Fibroblast of pulmonary artery (primary cell): ENCODE data around the gene TMEM187.
"Not testable (repeated sequence)": the region's sequence is repeated elsewhere in the genome, so short reads cannot be mapped to it uniquely, and the experiment has no call there.

Source experiments
- DNase-seq: peaks from one replicate; pipeline ENCODE4 v3.0.0-alpha.2; 2010; ENCODE audit warnings: low read depth
- H3K4me3 ChIP-seq: replicated peaks from 2 replicates; pipeline ENCODE4 v1.5.1; 2011; ENCODE audit warnings: low read depth, mild to moderate bottlenecking, control low read depth, low read length, moderate library complexity
- TF ChIP-seq, protein P1 (sequence below): IDR thresholded peaks from 2 replicates; pipeline ENCODE4 v1.5.1; 2011; ENCODE audit warnings: mild to moderate bottlenecking, control low read depth, low read length, inconsistent platforms; ENCODE audit errors: missing control alignments

Gene TMEM187

DNA sequence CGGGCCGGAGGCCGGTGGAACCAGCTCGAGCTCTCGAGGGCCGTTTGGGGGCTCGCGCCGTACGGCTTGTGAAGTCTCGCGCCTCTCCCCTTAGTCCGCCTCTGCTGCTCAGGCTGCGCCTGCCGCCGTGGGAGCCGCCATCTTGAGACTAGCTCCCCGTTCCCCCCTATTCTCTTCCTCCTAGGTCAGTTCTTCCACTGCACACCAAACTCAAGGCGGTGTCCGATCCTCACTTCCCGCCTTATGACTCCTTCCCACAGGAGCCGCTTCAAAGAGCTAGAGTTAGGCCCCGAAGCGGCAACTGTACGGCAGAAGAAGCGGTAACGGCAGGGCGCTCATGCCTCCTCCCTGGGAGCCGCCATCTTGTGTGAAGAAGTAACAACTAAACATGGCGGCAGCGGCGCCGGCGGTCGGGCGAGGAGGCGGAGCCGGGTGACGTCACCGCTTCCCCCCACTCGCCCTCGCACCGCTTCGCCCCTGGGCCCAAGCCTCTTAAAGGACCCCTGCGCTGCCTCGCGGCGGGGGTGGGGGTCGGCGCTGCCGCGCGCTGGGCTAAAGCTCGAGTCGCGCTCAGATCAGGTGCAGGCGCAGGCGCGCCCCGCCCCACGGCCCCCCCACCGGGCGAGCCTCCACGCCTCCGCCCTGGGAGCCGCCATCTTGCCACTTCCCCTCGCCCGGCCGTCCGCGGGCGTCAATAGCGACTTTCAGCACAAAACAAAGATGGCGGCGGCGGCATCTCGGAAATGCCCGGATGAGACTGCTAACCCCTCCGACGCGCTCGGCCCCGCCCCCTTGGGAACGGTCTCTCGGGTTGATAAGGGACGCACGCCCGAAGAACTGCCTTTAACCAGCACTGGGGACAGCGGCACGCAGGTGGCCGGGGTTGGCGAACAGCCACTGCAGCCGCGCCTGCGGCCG lies 845 bp upstream of the TMEM187 start, which contains the start of gene HCFC1:
Gene HCFC1 (minus strand): TSS at position 369 of the 918 bp plus-strand sequence. CDS start 978 bp downstream, outside the sequence.
- TF ChIP-seq, protein P1, sequence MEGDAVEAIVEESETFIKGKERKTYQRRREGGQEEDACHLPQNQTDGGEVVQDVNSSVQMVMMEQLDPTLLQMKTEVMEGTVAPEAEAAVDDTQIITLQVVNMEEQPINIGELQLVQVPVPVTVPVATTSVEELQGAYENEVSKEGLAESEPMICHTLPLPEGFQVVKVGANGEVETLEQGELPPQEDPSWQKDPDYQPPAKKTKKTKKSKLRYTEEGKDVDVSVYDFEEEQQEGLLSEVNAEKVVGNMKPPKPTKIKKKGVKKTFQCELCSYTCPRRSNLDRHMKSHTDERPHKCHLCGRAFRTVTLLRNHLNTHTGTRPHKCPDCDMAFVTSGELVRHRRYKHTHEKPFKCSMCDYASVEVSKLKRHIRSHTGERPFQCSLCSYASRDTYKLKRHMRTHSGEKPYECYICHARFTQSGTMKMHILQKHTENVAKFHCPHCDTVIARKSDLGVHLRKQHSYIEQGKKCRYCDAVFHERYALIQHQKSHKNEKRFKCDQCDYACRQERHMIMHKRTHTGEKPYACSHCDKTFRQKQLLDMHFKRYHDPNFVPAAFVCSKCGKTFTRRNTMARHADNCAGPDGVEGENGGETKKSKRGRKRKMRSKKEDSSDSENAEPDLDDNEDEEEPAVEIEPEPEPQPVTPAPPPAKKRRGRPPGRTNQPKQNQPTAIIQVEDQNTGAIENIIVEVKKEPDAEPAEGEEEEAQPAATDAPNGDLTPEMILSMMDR, result no peak
- peak; percentile 87 for DNase-seq
- H3K4me3 ChIP-seq, result peak within 1 kb of the TSS; percentile 89

DNA sequence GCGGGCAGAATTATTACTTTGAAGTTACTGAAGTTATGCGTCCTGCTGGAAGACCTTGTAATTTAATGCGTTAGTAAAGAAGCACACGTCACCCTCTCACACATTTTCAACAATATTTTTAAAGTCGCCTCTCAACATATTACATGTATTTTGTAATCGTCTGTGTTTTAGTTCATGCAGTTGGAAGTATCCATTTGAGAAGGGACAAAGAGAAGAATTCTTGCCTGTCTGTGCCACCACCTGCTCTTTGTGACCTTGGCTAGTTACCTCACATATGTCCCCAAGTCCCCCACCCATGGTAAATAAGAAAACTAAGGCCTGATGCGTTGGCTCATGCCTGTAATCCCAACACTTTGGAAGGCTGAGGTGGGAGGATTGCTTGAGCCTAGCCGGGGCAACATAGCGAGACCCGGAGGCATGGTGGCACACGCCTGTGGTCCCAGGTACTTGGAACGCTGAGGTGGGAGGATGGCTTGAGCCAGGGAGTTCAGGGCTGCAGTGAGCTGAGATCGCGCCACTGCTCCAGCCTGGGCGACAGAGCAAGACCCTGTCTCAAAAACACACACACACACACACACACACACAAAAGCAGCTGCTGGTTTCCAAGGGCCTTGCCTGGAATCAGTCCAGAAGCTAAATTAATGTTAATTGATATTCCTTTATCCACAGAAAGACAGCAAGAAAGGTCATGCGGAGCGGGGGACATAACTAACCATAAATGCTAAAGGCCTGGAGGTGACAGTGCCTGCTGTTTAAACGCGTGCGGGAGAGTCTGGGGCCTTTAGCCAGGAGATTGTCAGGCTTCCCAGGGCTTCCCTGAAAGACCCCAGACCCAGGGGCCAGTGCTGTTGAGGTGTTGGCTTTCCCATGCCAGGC lies 811 bp downstream of the TMEM187 start:
- H3K4me3 ChIP-seq, result peak overlapping the region; percentile 89
- no peak for DNase-seq
- TF ChIP-seq, protein P1, result no peak

DNA sequence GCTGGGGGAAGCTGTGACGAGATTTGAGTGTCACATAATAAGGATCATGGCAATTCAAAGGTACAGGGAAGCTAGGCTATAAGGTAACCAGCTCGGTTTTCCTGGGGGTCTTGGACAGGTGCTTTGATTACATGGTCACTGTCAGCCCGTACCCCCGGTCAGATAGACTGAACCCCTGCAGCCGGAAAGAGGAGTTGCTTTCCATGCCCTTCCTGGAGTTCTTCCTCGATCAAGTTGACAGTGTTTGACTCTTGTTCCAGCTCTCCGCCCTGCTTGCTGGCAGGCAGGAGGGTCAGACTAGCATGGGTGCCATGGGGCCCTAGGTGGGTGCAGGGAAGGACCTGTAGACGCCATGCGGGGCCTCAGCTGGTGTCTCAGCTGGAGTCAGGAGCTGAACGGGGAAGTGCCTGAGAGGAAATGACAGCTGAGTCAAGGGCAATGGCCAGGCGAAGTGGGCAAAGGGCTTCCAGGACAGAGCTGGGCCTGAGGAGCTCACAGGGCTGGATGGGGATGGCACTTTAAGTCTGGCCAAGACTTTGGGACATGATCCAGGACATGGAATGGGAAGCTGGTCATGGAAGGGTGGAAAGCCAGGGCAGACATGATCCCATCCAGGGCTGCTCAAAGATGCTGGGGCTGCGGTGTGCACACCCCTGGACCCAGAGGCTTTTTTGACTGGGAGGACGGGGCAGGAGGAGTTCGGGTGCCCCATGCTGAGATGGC lies 1.6 kb downstream of the TMEM187 start:
- TF ChIP-seq, protein P1, result no peak
- DNase-seq, result no peak
- peak overlapping the region; percentile 89 for H3K4me3 ChIP-seq

DNA sequence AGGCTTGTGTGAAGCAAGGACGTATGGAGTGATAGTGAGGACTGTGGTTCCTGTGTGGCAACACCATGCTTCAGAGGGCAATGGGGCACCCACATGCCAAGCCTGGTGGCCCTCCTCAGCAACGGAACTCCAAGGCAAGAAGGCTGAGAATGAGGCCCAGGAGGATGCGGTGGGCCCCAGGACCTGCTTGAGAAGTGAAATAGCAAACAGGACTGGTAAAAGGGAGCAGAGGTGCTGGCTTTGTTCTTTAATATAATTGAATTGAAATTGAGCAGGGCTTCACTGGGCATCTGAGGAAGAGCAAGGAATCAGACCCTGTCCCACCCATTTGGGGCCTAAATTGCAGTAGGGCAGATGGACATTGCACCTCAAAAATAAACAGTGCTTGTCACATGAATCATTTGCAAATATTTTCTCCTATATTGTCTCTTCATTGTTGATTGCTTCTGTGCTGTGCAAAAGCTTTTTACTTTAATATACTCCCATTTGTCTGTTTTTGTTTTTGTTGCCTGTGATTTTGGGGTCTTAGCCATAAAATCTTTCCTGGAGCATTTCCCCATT lies 2.3 kb downstream of the TMEM187 start:
- H3K4me3 ChIP-seq, result no peak overlapping the region
- TF ChIP-seq, protein P1, result no peak
- DNase-seq, result no peak

DNA sequence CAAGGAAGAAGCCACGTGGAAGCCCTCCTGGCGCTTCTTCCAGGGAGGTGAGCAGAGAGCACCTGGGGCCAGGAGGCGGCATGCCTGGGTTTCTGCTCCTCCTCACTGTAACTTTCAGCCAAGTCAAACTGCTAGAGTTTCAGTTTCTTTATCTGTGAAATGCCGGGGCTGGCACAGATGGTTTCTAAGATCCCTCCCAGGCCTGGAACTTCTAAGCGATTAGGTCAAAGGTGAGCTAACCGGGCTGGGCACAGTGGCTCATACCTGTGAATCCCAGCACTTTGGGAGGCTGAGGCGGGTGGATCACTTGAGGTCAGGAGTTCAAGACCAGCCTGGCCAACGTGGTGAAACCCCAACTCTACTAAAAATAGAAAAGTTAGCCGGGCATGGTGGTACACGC lies 7.8 kb downstream of the TMEM187 start:
- not testable (repeated sequence) for H3K4me3 ChIP-seq, DNase-seq

DNA sequence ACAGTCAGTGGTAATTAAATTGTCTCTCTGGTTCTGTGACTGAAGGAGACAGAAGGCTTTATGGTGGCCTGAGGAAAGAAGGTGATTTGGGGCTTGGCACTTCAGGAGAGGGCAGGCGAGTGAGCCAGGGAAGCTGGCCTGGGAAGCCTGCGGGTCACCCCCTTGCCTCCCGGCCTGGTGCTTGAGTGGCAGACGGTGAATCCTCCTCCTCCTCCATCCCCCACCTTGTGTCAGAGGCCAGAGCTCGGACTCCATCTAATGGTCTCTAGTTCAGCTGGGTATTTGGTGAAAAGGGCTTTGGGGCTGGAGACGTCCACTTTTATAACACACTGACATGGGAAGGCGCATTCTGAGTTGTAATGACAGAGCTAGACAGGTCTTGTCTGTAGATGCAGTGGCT lies 8.7 kb downstream of the TMEM187 start:
- H3K4me3 ChIP-seq, result no peak overlapping the region
- DNase-seq, result no peak
- TF ChIP-seq, protein P1, result no peak
